Measurements from ENCODE around the gene RGS10.

DNA sequence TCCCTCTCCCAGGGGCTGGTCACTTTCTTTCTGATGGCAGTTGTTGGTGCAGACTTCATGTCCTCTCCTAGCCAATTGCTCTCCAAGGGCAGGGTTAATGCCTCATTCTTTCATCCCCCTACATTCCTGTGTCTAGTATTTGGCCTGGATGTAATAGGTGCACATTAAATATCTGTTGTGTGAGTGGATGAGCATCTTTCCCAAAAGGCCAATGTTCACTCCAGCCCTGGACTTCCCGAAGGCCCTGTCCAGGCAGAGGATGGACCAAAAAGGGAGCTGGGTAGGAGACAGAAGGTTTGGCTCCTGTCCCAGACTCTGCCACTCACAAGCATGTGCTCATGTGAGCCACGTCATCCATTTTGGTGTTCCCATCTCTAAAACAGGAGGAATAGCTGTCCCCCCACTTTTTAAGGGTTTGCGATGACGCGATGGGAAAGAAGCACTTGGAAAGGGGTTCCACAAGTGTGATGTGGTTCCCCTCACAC is 47.5 kb downstream of the RGS10 start:
- no peak for TF ChIP-seq POLR2AphosphoS5 (IDR thresholded peaks at IDR 0.05)
- TF ChIP-seq, protein P1, sequence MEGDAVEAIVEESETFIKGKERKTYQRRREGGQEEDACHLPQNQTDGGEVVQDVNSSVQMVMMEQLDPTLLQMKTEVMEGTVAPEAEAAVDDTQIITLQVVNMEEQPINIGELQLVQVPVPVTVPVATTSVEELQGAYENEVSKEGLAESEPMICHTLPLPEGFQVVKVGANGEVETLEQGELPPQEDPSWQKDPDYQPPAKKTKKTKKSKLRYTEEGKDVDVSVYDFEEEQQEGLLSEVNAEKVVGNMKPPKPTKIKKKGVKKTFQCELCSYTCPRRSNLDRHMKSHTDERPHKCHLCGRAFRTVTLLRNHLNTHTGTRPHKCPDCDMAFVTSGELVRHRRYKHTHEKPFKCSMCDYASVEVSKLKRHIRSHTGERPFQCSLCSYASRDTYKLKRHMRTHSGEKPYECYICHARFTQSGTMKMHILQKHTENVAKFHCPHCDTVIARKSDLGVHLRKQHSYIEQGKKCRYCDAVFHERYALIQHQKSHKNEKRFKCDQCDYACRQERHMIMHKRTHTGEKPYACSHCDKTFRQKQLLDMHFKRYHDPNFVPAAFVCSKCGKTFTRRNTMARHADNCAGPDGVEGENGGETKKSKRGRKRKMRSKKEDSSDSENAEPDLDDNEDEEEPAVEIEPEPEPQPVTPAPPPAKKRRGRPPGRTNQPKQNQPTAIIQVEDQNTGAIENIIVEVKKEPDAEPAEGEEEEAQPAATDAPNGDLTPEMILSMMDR (IDR thresholded peaks at IDR 0.05), result no peak
- TF ChIP-seq POLR2A (IDR thresholded peaks at IDR 0.05), result no peak

Data from upper lobe of left lung (tissue), 4 donors.